HG02943 (cell line): ENCODE results near the gene FANCL.
"Not testable (repeated sequence)": the region's sequence is repeated elsewhere in the genome, so short reads cannot be mapped to it uniquely, and the experiment has no call there.

ENCODE experiments used
- ATAC-seq: cut with Tn5 transposase; IDR thresholded peaks from one replicate; pipeline ENCODE4 v1.9.1; 2021; ENCODE audit warnings: mild to moderate bottlenecking, low read depth, moderate library complexity; ENCODE audit not compliant: unreplicated experiment

Gene FANCL

DNA sequence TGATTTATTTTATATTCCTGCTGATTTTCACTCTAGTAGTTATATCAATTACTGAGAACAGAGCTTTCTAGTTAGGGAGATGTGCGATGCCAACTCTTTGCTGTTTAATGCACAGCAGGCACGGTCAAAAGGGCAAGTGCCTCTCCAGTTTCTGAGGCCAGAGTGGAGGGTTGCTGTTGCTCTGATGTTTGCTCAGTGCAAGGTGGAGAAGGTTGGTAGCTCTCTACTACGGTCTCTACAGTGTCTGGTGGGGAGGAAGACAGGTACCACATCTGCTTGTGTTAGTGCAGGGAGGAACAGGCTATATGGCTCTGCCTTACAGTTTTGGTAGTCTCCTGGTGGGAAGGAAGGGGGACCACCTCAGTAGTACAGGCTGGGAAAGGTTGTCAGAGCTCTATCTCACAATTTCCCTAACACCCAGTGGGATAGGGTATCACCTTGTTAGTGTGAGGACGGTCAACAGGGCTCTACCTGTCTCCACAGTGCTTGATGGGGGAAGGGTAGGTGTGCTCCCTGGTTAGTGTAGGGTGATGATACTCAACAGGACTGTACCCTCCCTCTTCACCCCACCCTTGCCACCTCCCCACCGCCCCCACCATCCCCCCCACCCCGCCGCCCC, 85.9 kb downstream of the FANCL start:
- ATAC-seq = no peak

DNA sequence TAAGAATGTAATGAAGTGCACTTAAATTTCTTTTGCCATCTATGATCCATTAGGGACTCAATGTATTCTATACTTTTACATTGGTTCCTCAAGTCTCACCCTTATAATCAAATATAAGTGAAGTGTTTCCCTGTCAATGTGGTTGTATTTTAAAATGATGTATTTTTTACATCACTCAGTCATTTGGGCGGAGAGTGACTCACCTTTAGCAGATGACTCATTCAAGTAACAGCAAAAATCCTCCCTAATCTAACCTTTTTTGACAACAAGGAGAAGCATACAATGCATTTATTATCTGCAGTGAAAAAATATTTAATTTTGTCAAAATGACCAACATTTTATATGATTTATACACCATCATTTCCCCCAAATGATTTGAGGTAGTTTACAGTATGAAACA, 94.4 kb downstream of the FANCL start:
- no peak for ATAC-seq

DNA sequence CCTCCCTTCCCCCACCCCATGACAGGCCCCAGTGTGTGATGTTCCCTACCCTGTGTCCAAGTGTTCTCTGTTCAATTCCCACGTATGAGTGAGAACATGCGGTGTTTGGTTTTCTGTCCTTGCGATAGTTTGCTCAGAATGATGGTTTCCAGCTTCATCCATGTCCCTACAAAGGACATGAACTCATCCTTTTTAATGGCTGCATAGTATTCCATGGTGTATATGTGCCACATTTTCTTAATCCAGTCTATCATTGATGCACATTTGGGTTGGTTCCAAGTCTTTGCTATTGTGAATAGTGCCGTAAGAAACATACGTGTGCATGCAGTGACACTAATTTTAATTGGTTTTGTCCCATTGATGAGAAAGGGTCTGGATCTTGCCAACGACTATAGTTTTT, 95.4 kb downstream of the FANCL start:
- not testable (repeated sequence) for ATAC-seq

DNA sequence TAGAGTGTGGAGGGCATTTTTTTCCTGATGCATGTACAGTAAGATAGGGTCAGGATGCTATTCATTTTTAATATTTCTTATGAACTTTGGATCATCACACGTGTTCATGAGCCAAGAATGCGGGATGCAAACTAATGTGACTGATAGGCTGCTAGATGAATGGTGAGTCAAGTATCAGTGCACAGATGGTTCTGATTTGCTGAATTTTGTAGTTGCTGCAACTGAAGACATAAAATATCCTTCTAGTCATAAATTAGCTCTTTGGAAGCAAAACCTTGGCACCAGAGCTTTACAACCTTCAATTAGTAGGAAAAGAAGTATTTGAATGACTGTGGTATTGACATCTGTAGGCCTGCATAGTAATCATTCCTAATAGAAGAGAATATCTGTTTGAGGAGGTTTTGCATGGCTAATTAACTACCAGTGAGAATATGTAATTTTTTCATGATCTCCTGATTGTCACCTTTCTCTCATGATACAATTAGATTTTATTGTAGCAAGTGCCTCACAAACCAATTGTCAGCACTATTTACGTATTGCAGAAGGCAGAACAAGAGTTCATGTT, 100.5 kb downstream of the FANCL start:
- no peak for ATAC-seq

DNA sequence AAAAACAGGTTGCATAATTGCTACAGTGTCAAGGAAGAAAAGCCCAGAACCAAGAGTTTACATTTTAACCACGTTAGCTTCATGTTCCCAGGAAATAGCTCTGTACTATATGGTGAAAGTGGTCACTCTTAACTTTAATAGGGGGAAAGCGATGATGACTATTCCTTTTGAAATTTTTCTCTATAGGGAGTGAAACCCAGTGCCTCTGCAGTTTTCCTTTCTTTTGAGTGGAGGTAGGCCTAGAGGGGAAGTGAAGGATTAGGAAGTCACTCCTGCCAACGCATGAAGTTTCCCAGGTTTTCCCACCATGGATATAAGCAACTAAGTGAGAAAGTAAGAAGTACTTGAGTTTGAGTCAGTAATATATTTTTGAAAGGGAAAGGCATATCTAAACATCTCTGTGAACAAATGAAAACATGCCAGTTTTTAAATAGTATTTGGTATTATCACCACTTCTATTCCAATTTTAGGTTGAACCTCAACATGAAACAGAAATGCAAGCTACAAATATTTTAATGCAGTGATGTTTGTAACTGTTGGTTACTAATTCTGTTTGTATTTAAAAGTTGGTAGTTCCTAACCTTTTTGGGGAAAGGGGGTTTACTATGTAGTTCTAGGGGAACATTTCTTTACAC, 102.6 kb downstream of the FANCL start:
- no peak for ATAC-seq

DNA sequence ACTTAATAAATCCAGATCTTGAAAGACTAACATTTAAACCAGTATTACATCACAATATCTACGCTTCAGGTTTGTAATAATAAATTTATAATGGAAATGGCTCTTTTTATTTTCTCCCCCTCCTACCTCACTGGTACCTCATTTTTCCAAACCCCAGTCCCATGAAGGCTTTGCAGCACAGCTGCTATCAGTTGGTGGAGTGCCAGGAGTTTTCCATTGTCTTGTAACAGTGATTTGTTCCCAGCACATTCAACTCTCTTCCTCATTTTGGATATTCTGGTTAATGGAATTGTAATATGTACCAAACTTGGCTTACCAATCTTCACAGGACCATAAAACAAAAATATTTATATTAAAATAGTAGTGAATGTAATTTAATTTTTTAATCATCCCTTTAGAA, 103.3 kb downstream of the FANCL start:
- no peak for ATAC-seq

DNA sequence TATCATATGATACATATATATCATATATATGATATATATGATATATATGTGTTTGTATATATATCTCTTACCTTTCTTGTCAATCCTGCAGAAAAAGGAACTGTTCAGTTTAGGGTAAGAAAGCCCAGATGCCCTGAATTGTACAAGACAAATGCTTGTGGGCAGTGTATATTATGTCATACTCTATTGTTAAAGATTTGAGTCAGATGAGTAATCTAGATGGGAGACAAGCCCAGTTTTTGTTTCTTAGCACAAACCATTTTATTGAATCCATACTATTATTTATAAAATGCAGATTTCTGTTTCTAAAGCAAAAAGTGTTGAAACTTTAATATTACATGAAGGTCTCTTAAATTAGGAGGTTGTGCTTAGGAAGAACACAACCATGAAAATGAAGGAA, 103.9 kb downstream of the FANCL start:
- ATAC-seq = no peak

DNA sequence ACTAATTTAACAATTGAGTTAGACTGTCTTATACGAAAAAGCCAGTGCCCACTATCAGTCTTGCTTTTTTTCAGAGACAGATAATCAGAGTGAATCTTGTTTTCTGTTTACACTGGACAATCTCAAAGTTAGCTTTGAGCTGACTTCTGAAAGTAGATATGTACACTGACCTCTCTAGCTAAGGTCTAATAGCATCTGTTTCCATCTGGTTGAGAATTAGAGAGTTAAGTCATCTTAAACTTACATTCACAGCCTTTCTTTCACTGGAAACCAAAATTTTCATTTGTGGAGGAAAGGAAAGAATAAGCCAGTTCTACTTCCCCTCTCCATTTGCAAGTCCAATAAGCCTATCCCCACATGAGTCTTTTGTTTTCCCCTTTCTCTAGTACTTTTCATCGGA, 105.3 kb downstream of the FANCL start:
- ATAC-seq = no peak

DNA sequence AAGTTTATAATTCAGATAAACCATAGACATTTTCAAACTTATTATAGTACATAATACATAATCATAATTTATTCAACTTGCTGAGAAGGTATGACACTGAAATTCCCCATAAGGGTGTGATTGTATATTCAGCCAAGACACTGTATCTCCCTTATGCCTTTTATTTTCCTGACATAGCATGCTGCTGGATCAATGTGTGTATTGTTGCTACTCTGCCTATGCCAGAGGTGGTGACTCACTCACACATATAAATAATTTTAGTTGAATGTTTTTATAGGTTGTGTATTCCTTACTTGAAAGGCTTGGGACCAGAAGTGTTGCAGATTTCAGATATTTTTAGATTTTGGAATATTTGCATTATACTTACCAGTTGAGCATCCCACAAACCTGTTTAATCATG, 107.7 kb downstream of the FANCL start:
- no peak for ATAC-seq

DNA sequence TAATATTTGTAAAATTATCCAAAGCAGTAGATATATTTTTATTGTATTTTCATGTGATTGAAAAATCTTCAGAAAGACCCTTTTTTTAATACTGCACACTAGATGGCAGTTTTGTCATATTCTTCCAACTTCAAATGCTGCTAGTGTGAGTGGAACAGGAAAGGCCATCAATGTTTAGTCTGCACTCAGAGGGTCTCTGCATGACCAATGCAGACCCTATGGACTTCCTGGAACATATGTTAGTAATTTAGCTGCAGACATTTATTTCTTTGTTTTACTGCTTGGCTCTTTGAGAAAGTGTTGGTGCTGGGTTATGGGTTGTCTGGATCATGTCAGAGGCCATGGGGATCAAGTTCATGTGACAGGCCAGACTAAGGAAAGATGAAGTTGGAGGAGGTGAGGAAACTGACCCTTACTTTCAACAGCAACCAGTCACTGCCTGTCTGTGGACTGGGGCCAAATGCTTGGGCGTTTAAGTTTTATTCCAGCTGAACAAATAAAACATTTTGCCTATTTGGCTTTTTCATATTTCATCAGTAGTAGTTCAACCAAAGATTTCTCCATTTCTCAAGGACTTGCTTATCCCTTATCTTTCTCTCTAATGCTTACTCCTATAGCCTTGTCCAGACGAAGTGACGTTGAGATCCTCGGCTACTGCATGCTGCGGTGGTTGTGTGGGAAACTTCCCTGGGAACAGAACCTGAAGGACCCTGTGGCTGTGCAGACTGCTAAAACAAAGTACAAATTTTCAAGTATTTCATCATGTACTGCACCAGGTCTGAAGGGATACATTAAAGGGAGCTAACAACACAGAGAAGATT, 109.7 kb downstream of the FANCL start:
- no peak for ATAC-seq

DNA sequence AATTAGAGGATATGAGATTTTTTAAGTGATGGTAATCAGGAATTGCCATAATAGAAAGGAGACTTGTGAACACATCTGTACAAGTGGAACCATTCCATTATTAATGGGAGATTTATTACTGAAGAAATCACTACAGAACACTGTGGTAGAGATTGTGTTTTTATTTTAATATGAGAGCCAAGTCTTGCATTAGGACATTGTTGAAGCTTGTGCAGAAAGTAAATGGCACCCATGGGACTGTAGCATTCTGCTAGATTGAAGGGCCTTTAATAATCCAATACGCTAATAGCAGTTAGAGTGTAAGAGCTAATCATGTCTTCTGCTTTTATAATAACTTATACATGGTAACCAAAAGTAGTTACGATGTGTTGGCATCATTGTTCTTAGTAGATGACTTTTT, 110.9 kb downstream of the FANCL start:
- no peak for ATAC-seq

DNA sequence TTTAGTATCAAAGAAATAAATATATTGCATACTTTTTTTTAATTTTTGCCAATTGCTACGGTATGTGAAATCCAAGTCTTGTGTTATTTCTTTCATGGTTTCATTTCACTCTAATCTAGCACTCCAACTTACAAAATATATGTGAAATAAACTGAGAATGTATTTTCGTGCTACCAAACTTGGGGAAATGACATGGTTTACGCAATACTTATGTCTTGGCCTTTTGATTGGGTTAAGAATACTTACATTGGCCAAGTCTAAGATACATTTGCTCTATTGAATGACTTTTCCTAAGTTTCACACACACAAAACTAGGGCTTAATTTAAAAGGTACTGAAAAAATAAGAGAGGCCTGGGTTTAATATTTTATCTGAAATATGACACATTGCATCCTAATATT, 114.0 kb downstream of the FANCL start:
- no peak for ATAC-seq

DNA sequence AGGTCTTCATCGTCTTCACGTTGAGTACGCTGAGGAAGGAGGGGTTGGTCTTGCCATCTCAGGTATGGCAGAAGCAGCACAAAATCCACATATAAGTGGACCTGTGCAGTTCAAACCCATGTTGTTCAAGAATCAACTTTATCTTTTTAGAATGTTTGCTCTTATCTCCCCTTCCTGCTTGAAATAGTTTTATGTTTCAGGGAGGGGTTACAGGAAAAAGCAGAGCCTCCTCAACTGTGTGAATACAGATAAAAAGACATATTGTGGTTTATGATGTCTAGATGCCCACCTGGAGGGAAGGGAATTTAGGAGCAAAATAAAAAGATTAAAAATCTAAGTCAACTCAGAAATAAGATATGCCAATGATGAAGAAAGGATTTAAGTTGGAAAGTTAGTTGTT, 118.6 kb downstream of the FANCL start:
- no peak for ATAC-seq

DNA sequence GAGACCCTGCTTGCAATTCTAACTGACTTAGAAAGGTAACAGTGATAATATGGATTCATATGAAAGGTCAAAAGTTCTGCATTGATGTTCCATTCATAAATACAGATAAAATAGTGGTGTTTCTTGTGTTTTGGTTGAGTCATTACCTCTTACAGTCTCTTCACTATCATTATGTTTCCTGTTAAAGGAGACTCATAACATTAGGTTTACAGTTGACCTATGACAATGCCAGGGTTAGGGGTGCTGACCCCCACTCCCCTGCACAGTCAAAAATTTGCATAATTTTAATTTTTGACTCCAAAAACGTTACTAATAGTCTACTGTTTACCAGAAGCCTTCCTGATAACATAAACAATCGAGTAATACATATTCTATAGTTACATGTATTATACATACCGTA, 119.1 kb downstream of the FANCL start:
- no peak for ATAC-seq

DNA sequence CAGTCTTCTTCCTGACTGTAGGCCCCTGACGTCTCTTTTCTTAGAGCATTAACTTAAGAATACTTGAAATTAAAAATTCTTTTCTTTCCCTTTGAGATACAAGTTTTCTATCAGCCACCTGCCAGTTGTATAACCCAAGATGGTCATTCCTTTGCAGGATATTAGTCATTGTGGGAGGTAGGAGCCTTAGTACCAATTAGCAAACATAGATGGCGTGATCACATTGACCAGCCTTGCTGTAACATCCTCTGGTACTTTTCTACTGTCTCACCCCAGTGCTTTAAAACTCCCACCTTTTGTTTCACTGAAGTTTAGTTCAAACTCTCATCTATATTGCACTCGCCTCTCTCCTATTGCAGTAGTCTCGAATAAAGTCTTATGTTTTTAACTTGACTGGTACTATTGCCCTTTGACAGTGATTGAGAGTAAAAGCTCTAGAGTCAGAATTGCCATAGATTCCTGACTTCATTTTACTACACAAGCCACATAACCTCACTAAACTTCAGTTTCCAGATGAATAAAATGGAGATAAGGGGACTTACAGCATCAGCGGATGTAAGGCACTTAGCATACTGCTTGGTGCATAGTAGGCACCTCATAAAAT, 120.4 kb downstream of the FANCL start:
- no peak for ATAC-seq

DNA sequence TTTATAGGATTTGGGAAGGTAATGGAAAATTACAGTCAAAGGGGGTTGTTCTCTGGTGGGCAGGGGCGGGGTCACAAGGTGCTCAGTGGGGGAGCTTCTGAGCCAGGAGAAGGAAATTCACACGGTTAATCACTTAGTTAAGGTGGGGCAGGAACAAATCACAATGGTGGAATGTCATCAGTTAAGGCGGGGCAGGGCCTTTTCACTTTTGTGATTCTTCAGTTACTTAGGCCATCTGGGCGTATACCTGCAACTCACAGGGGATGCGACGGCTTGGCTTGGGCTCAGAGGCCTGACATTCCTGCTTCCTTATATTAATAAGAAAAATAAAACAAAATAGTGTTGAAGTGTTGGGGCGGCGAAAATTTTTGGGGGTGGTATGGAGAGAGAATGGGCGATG, 127.6 kb downstream of the FANCL start:
- not testable (repeated sequence) for ATAC-seq

DNA sequence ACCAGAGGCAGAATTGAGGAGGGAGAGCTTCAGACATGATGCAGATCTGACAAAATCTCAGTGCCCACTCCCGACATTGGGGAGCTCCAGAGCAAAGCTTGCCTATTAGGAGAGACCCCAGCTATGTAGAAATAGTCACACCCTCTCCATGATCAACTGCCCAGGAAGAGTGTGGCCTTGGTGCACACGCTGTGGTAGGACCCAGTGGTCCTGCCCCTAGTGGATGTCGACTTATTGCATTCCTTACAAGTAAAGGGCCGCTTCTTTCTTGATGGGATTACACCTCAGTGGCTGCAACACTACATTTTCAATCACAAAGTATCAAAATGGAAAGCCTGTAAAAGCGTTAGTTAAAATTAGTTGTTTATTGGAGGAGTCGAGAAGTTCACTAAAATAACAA, 130.4 kb downstream of the FANCL start:
- no peak for ATAC-seq

DNA sequence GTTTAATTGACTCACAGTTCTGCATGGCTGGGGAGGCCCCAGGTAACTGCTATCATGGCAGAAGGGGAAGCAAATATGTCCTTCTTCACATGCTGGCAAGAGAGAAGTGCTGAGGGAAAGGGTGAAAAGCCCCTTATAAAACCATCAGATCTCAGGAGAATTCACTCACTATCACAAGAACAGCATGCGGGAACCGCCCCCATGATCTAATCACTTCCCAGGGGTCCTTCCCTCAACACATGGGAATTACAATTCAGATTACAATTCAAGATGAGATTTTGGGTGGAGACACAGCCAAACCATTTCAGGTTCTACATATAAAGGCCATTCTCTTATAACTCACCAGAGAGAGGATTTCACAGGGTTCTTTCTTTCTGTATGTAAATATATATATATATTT, 131.6 kb downstream of the FANCL start:
- ATAC-seq = no peak
